AG09319 (cell line): ENCODE data around the gene CR2.
"Not testable (repeated sequence)": the region's sequence is repeated elsewhere in the genome, so short reads cannot be mapped to it uniquely, and the experiment has no call there.

ENCODE experiments used
- DNase-seq: peaks from one replicate; pipeline ENCODE4 v3.0.0-alpha.2; 2010; ENCODE audit warnings: low read depth; ENCODE audit errors: extremely low read depth
- CTCF ChIP-seq: IDR thresholded peaks from 2 replicates; pipeline ENCODE4 v1.5.1; 2011; ENCODE audit warnings: low read depth, mild to moderate bottlenecking, inconsistent platforms, low read length, moderate library complexity

CR2 gene

GRCh38 chr1:207494171-207494570, 40.0 kb downstream of the CR2 start:
- TF ChIP-seq CTCF = no peak
- DNase-seq = no peak

- DNase-seq = not testable (repeated sequence)
Observed at GRCh38 chr1:207495281-207495680, 41.2 kb downstream of the CR2 start.

GRCh38 chr1:207495801-207496792, 42.0 kb downstream of the CR2 start, which contains the start of gene CR1:
CR1 (plus strand) TSS chr1:207496157; CDS start chr1:207496268, 111 bp downstream.
- no peak for DNase-seq
- TF ChIP-seq CTCF = no peak

GRCh38 chr1:207497941-207498340, 43.8 kb downstream of the CR2 start:
- TF ChIP-seq CTCF = no peak
- no peak for DNase-seq

- peak; percentile 75 for TF ChIP-seq CTCF
- DNase-seq = peak; percentile 20
Observed at GRCh38 chr1:207499573-207499972, 45.4 kb downstream of the CR2 start.

GRCh38 chr1:207500306-207500705, 46.2 kb downstream of the CR2 start:
- no peak for DNase-seq
- TF ChIP-seq CTCF = no peak

- no peak for TF ChIP-seq CTCF
- DNase-seq = no peak
Observed at GRCh38 chr1:207501071-207501470, 46.9 kb downstream of the CR2 start.
